ENCODE measurements around the gene CEND1.

Gene CEND1

DNA sequence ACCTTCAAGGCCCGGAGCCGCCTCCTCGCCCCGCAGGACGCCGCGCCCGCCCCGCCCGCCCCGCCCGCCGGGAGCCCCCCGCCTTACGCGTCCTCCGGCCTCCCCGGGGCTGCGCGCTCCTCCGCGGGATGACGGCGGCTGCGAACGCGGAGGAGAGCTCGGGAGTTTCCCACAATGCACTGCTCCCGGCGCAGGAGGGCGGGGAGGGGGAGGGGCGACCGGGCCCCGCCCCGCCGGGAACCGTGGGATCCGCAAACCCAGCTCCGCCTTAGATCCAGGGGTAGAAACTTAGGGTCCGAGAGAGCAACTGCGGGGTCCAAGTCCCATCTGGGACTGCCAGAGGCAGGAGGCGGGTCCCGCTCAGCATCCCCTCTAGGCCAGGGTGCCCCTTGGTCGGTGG, at the start of gene CEND1:
Gene CEND1 (minus strand): TSS at position 148 of the 400 bp plus-strand sequence. CDS start 1,514 bp downstream, outside the sequence.
- DNase-seq = no peak

DNA sequence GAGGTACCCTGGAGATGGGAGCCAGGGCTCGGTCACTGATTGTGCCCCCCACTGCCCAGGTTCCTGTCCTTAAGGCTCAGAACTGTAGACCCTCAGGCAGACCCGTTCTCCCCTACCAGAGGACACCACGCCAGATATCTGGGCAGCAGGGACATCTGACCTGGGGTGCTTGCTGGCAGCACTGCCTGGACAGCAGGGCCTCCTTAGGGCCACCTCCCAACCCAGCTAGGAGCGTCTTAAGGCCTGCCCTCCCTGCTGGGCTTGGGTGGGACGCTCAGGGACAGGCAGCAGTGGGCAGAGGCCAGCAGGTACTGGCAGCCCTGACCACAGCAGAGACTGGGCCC, 49.4 kb upstream of the CEND1 start:
- DNase-seq = no peak

DNA sequence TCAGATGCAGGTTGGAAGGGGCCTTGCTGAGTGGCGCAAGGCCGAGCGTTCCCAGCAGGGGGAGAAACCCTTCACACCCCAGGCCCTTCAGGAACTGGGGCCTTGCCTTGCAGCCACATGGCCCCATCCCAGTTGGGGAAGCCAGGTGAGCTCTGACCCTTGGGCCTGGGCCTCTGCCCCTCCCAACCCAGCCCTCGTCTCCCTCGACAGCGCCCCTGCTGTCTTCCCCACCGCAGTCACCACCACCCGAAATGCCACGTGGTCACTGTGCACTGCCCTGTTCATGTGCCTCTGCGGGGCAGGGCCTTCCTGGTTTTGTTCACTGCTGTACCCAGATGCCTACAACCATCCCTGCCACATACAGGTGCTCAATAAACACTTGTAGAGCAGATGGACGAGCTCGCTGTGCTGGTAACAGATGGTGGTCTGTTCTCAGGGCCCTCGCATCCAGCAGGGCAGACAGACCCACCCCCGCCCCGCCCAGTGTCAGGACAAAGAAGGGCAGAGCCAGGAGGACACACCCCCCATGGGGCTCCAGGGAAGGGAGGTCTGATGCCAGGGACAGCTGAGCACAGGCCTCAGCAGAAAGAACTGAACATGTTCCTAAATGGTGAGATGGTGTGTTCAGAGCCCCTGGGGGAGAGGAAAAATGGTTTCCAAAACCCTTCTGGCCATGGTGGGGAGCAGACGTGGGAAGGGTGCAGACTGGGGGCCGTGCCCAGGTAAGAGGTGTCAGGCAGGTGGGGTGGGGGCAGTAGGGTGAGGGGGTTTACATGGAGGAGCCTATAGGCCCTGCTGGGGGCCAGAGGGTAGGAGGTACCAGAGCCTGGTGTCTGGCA, 48.8 kb upstream of the CEND1 start:
- DNase-seq = no peak

DNA sequence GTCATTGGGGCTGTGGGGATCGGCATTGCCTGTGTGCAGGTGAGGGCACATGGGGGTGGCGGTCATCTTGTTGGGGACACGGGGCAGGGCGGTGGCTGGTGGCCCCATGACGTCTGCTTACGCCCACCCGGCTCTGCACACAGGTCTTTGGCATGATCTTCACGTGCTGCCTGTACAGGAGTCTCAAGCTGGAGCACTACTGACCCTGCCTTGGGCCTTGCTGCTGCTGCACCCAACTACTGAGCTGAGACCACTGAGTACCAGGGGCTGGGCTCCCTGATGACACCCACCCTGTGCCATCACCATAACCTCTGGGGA, 48.1 kb upstream of the CEND1 start:
- no peak for DNase-seq

DNA sequence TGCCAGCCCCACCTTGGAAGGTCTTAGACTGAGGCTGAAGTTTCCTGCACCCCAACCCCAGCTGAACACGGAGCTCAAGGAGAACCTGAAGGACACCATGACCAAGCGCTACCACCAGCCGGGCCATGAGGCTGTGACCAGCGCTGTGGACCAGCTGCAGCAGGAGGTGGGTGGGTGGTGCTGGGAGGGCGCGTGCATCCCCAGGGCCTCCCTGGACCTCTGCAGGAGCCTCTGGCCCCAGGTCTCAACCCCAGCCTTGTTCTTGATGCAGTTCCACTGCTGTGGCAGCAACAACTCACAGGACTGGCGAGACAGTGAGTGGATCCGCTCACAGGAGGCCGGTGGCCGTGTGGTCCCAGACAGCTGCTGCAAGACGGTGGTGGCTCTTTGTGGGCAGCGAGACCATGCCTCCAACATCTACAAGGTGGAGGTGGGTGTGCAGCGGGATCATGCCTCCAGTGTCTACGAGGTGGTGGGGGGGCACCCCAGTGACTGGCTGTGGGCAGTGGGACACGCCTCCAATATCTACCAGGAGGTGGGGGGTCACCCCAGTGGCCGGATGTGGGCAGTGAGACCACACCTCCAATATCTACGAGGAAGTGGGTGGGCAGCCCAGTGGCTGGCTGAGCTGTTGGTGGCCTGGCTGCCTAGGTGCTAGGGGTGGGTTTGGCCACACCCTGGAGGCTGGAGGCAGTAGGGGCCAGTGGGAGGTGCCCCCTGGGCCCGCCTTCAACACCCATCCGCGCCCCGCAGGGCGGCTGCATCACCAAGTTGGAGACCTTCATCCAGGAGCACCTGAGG, 47.5 kb upstream of the CEND1 start:
- DNase-seq = no peak

DNA sequence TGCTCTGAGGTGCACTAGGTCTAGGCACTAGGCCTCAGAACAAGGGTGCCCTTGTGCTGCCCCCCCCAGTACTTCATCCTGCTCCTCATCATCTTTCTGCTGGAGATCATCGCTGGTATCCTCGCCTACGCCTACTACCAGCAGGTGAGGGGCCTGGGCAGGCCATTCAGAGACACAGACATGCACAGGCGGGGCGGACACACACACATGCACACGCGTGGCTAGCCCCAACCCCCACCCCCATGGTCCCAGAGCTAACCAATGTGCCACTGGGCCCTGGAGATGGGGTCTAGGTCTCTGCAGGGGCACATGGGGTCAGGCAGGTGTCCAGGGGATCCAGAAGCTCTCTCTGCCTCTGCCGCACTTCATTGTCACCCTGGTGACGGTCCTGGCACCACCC, 46.8 kb upstream of the CEND1 start:
- DNase-seq = no peak

DNA sequence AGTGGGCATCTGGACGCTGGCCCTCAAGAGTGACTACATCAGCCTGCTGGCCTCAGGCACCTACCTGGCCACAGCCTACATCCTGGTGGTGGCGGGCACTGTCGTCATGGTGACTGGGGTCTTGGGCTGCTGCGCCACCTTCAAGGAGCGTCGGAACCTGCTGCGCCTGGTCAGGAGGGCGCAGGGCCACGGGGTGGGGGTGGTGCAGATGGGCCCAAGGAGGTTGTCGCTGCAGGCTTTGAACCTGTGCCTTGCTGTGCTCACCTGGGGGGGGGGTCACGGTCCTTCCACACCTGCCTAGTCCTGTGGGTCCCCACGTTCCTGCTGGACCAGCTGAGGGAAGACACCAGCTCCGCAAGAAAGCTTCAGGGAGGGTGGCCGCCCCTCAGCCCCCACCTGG, 46.4 kb upstream of the CEND1 start:
- DNase-seq = no peak

DNA sequence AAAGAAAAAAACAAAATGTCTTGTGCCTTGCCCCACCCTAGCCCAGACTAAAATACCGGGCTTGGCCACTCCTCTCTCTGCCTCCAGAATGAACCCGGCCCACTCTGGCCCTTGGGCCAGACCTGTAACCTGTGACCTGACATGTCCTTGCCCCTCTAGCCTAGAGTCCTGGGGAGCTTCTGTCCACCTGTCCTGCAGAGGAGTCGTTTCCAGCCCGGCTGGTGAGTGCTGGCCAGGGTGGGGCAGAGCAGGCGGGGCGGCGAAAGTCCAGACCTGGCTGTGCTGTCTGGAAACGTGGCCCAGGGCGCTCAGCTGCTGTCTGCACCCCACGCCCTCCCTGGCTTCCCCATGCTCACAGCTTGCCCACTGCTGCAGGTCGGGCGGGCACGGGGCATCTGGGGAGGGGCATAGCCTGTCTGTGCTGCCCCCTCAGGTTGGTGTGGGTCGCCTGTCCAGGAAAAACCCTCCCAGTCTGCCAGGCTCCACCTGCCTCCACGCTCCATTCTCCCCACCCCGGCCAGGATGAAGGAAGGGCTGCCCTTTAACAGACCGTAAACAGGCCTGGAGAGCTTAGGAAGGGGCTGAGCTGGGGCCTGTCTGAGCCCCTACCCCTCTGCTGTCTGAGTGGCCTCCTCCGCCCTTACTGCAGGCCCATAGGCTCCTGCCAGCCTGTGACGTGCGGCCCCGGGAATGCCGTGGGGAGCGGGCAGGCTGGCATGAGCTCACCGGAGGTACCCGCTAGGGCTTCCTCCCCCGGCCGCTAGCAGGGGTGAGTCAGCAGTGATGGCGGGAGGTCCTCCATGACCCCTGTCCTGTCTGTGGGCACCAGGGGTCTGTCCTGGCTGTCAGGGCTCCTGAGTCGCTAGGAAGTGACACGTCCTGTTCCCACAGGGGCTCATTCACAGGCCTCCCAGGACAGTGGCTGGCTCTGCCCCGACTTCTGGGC, 44.8 kb upstream of the CEND1 start:
- DNase-seq = no peak

DNA sequence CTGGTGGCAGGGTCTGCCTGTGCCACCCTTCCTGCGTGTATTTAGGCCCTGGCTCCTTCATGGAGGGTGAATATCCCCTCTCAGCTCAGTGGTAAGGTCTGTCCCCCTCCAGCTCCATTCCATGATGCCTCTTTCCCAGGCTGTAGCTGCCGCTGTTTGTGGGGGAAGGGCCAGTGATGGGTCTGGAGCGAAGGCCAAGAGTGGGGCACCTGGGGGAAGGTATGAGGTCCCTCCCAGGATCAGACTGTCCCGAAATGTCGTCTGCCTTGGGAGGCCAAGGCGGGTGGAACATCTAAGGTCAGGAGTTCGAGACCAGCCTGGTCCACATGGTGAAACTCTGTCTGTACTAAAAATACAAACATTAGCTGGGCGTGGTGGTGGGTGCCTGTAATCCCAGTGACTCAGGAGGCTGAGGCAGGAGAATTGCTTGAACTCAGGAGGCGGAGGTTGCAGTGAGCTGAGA, 44.0 kb upstream of the CEND1 start:
- no peak for DNase-seq

DNA sequence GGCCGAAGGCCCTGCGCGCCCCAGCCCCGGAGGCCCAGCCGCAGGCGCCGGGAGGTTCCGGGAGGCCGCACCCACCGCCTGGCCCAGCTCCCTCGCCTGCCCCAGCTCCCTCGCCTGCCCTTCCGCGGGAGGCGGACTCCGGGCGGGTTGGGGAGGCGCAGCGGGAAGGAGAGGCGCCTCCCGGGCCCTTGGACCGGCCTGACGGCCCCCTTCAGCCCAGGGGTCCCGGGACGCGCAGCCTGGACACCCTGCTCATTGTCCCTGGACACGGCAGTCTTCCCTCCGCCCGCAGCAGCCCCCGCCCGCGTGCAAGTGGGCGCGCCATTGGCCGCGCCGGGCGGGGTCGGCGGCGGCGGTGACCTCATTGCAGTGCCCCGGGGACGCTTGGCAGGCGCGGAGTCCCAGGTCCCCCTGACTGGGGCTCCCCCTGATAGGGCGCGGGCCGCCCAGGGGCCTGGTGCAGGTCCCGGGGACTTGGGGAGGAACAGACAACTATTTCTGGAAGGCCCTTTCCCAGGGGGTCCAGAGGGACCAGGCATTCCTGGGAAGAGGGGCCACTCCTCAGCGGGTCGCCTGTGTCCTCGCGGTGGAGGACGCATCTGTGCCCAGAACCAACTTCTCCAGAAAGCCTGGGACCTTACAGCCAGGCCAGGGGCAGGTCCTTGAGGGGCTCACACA, 43.4 kb upstream of the CEND1 start:
- DNase-seq = no peak

DNA sequence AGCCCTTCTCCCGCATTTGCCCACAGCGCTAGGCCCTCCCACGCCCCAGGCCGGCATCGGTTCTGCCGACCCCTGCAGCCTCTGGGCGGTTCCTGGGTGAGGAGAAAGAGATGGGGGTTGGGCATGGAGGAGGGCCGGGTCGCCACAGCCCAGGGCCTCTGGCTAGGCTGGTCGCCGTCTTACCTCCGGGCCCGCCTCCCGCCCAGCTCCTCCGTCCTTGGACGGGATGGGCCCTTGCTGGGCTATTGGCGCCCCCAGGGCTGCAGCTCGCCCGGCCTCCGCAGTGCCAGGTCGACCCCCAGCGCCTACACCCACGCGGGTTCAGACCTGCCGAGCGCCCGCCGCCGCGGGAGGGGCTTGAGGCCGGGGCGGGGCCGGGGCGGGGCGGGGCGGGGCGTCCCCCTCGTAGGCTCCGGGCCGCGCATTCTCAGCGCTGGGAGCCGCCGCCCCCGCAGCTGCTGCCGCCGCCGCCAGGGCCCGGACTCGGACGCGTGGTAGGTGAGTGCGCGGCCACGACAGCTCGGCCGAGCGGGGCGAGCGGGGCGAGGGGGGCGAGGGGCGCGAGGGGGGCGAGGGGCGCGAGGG, 42.7 kb upstream of the CEND1 start, which contains the start of gene CD151:
Gene CD151 (plus strand): TSS at position 424 of the 585 bp plus-strand sequence. CDS start 3,118 bp downstream, outside the sequence.
- DNase-seq = no peak

DNA sequence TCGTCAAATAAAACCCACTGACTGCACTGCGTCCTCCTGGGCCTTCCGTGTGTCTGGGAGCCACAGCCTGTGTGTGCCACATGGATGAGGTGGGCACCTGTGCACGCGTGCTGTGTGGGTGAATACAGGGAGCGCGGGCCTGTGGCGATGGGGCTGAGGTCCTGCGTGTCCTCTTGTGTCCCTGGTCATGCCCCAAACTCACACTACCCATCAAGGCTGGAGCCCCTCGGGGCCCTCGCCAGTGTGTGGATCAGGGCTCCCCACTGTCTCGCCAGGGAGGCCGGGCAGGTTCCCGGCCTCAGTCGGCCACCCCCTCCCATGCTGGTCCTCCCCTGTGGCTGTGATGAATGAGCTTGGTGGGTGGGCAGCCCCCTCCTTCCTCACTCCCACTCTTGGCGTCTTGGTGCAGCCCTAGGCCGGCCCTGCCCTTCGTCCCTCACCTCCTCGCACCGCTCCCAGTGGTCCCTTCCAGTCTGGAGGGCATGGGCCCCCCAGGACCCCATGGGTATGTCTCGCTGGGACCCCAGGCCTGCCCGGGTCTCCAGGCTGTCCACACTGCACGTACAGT, 42.2 kb upstream of the CEND1 start:
- DNase-seq = no peak

DNA sequence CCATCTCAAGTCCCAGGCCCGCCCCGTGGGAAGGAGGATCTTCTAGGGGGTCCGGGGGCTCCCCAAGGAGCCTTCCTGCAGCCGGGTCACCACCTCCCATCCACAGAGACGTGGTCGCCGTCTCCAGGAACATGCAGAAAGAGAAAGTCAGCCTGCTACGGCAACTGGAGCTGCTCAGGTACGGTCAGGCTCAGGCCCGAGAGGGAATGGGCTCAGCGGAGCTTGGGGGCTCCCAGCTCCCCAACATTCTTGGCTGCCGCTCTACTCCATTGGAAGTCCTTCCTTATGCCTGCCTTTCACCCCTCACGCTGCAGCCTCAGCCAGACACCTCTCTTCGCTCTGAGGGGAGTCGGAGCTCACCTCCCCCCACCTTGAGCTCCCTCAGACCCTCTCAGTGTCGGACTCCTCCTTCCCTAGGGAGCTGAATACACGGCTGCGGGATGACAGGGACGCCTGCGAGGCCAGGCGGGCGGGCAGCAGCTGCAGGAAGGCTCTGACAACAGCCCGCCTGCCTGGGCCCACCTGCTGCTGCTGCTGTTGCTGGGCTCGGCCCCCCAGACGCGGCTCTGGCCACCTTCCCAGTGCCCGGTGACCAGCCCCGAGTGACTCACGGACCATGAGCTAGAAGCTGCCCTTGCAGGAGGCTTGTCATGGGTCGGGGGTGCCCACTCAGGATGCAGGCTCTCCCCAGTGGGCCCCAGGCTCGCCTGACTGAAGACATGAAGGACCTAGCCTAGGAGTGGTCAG, 41.4 kb upstream of the CEND1 start:
- no peak for DNase-seq

DNA sequence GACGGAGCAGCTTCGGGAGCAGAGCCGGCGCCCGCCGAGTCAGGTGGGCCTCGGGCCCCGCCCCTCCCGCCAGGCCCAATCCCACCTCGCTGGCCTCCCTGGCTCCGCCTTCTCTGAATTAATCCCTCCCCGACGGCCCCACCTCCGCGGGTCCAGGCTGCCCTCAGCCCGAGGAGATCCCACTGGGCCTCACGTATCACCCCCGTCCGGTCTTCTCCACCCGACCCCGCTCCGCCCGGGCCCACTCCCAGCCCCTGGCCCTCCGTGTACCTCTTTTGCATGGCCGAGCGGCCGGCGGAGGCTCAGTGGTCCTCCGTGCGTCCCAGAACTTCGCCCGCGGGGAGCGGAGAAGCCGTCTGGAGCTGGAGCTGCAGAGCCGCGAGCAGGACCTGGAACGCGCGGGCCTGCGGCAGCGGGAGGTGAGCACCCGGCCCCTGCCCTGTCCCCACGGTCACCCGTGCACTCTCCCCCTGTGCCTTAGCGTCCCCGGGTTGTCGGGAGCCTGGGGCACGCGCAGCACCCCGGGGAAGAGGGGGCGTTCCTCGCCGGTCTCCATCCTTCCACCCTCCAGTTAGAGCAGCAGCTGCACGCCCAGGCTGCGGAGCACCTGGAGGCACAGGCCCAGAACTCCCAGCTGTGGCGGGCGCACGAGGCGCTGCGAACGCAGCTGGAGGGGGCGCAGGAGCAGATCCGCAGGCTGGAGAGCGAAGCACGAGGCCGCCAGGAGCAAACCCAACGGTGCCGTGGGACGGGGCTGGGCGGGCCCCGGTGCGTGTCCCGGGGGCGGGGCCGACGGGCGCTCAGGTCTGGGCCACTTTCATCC, 40.6 kb upstream of the CEND1 start:
- peak; percentile 43 for DNase-seq

DNA sequence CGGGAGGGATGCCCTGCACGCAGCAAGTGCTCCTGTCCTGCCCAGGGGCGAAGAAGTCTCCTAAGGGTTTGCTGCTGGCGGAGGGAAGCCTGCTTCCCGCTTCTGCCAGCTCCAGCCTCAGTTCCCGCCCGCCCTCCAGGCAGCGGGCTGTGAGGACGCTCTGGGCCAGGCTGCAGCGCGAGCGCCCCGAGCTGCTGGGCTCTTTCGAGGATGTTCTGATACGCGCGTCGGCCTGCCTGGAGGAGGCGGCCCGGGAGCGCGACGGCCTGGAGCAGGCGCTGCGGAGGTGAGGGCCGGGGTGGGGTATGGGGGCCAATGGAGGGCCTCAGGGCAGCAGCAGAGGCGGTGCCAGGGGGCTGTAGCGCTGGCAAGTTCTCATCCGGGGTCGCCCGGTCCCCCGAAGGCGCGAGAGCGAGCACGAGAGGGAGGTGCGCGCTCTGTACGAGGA, 40.0 kb upstream of the CEND1 start:
- no peak for DNase-seq

DNA sequence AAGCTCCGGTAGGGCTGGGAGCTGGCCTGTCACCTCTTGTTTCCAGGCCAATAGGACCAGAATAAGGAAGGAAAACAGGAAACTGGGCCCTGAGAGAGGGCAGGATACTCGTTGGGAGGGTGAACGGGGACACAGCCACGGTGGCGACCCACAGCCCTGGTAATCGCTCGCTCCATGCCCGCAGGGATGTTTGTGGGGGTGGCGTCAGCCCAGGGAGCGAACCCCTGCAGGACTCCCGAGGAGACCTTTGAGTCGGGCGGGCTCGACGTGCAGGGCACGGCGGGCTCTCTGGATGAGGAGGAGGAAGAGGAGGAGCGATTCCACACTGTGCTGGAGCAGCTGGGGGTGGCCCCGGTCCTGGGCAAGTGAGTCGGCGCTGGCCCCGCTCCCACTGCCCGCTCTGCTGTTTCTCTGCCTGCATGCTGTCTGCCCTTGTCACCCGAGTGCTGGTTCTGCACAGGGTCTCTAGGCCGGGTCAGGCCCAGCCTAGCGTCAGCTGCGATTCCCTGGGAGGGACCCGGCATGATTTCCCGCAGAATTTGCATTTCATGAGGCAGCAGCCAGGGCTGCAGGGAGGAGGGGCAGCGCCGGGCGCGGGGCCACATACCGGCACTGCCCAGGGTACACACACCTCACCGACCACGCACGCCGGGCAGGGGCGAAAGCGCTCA, 39.4 kb upstream of the CEND1 start:
- no peak for DNase-seq

DNA sequence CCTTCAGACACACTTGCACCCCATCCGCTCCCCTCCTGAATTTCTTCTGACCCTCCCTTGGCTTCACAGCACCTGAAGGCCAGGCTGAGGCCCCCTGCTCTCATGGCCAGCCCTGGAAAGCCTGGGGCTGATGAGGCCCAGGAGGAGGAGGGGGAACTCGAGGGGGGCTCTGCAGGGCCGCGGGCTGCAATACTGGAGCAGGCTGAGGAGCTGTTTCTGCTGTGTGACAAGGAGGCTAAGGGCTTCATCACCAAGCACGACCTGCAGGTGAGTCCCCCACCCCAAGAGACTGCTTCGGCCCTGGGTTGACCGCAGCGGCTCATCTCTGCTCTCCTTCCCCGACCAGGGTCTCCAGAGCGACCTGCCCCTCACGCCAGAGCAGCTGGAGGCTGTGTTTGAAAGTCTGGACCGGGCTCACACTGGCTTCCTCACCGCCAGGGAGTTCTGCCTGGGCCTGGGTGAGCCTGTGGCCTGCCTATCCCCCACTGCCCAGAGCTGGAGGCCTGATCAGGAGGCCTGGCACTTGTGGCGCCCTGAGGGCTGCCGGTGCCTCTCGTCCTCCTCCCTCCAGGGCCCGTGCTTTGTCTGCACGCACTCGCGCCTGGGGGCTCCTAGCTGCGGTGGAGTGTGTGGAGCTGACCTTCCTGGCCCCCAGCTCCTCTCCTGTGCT, 38.8 kb upstream of the CEND1 start:
- no peak for DNase-seq

DNA sequence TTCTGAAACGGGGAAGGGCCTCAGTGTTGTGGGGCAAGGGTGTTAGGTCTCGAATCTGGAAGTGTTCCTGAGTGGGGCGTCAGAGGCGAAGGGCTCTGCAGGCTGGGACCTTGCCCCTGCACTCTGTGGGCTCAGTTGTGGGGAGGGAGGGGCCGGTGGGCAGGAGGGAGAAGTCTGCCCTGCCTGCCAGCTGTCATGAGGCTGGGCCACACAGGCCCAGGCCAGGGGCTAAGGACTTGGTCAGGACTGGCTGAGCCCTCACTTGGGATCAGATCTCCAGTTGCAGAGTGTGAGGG, 38.0 kb upstream of the CEND1 start, which contains the start of gene CRACR2B:
Gene CRACR2B (plus strand): TSS at position 23 of the 296 bp plus-strand sequence. CDS start 689 bp downstream, outside the sequence.
- no peak for DNase-seq
